Measurements from ENCODE around the gene WDR33. TPM values are rescaled to one million over a fixed set of nuclear protein-coding genes. Genes with fewer than 3 reads are reported as not detected.

WDR33 gene
- total and polyA plus RNA-seq, 9 of the 15 experiments (the other 6 are each of a cell fraction or from before 2014, with no cell fraction given), result 24.2 to 57.4 (median 38.4) TPM

DNA sequence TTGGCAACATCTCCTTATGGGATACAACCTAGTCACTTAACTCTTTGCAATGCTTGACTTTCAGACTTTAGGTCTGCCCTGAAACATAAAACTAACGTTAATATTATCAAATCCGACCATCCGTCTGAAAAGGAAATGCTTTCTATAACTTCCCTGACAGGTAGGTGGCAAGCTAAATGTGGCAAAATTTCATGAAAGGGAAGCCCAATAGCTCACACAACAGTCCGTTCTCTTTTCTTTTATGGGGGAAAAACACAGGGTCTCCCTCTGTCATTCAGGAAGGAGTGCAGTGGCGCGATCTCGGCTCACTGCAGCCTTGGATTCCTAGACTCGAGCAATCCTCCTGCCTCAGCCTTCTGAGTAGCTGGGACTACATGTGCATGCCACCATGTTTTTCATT is 56.8 kb downstream of the WDR33 start (continued):
- TF ChIP-seq ARID4B (CRISPR knock-in tag; IDR thresholded peaks at IDR 0.05) (no peak), XRCC3 (IDR thresholded peaks at IDR 0.05) (no peak), GABPA (tag; conservative IDR thresholded peaks at IDR 0.05; ENCODE audit: low read depth) (no peak), TEAD4 (IDR thresholded peaks at IDR 0.05; ENCODE audit: low read length) (no peak), TEAD4 (CRISPR knock-in tag; IDR thresholded peaks at IDR 0.05; ENCODE audit: borderline replicate concordance) (no peak), XRCC4 (IDR thresholded peaks at IDR 0.05; ENCODE audit: extremely low read depth, insufficient read depth, insufficient read length) (no peak), ADNP (tag; IDR thresholded peaks at IDR 0.05) (no peak), GTF2F1 (IDR thresholded peaks at IDR 0.05; ENCODE audit: low read depth, low read length) (no peak)

DNA sequence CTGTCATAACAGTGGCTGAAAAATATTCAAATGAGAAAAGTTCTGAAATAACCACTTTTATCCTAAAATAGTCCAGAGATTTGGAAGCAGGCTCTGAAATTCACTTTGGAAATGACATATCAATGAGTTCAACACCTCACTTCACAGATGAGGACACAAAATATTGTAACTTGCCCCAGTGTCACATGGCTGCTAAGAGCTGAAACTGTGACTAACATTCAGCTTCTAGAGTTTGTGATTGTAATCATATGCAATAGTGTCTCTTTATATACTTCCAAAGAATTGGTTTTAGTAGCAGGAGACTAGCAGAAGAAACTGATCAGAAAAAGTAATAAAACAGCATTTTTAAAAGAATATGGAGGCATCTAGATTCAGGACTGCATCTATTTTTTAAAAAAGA is 57.6 kb downstream of the WDR33 start:
- Histone ChIP-seq H3K9ac (ENCODE audit: insufficient read depth in 1 of 2, low read depth in 2 of 2, low read length in 2 of 2) (no peak overlapping the region), H3K4me2 (ENCODE audit: insufficient read depth, low read length) (no peak overlapping the region), H3K4me1 (replicated peaks in 1 of 2; ENCODE audit: control insufficient read depth in 2 of 2, insufficient read depth in 2 of 2, low read length in 2 of 2) (no peaks in the 10 kb centered on the region), H3K36me3 (ENCODE audit: control insufficient read depth, insufficient read depth, low read length) (peaks cover 53% of the 10 kb centered on the region; the same call in 2 of the 3 replicates), H3K4me3 (no peak overlapping the region), H3K79me2 (ENCODE audit: control insufficient read depth, insufficient read depth, low read length) (no peaks in the 10 kb centered on the region), H3K9me1 (ENCODE audit: control insufficient read depth, insufficient read depth, low read length) (no peaks in the 10 kb centered on the region), H4K20me1 (replicated peaks; ENCODE audit: control insufficient read depth, insufficient read depth, low read length) (no peaks in the 10 kb centered on the region), H2AFZ (ENCODE audit: low read depth, low read length) (no peak overlapping the region), H3K27ac (ENCODE audit: extremely low read depth, low read depth, low read length) (no peak overlapping the region), H3K27me3 (ENCODE audit: control insufficient read depth in 2 of 2, insufficient read depth in 2 of 2, low read length in 2 of 2) (no peaks in the 10 kb centered on the region), H3K9me3 (replicated peaks; ENCODE audit: control insufficient read depth, insufficient read depth, low read depth, low read length) (no peaks in the 10 kb centered on the region)
- FAIRE-seq (no peak), ATAC-seq (no peak), DNase-seq (ENCODE audit: extremely low read depth in 1 of 4, low spot score in 3 of 4) (no peak)
- POLR2A ChIA-PET, result no interaction called here
- intact Hi-C loops (cut with micrococcal nuclease), result no loop called here
- CTCF ChIA-PET (ENCODE audit: low intra/inter-chr PET ratio), result no interaction called here
- in situ Hi-C loops (cut with MboI), result no loop called here
- BruUV-seq (replicated peaks), result no TSS peak
- no peak for TF ChIP-seq ESRRA (IDR thresholded peaks at IDR 0.05; ENCODE audit: borderline replicate concordance, low read depth)
- TF ChIP-seq NFIX (CRISPR knock-in tag; IDR thresholded peaks at IDR 0.05; ENCODE audit: low read depth), result no peak
- TF ChIP-seq MITF (IDR thresholded peaks at IDR 0.05), result no peak
- no peak for TF ChIP-seq RAD51 (IDR thresholded peaks at IDR 0.05; ENCODE audit: borderline replicate concordance, low read depth)
- TF ChIP-seq ZNF174 (CRISPR knock-in tag; IDR thresholded peaks at IDR 0.05), result no peak
- no peak for TF ChIP-seq NCOR1 (IDR thresholded peaks at IDR 0.05)
- no peak for TF ChIP-seq SP1 (CRISPR knock-in tag; IDR thresholded peaks at IDR 0.05)
- no peak for TF ChIP-seq TCF7L2 (IDR thresholded peaks at IDR 0.05; ENCODE audit: low read depth, low read length)
- no peak for TF ChIP-seq ZNF764 (CRISPR knock-in tag; IDR thresholded peaks at IDR 0.05; ENCODE audit: low read depth)
- TF ChIP-seq NR2C2 (CRISPR knock-in tag; IDR thresholded peaks at IDR 0.05), result no peak
- TF ChIP-seq NR2C2 (tag; IDR thresholded peaks at IDR 0.05), result no peak
